Measurements from ENCODE around the gene ITPRIP. TPM values are rescaled to one million over a fixed set of nuclear protein-coding genes. Genes with fewer than 3 reads are reported as not detected.

The ITPRIP gene
- total RNA-seq, 1 donor from 2014 or later: 21.7 TPM

- intact Hi-C loops (cut with micrococcal nuclease): loop anchor here (2.0 kb wide), 3 partner anchors 19 to 207 kb away; partner anchors contain the start of gene GSTO2
Observed at GRCh38 chr10:104327745-104328645, 10.3 kb downstream of the ITPRIP start.

GRCh38 chr10:104326991-104327610 lies 11.2 kb downstream of the ITPRIP start:
- intact Hi-C loops (cut with micrococcal nuclease): no loop called here

- intact Hi-C loops (cut with micrococcal nuclease): no loop called here
Observed at GRCh38 chr10:104325436-104326435, 12.5 kb downstream of the ITPRIP start.

- intact Hi-C loops (cut with micrococcal nuclease): no loop called here
Observed at GRCh38 chr10:104324931-104325330, 13.3 kb downstream of the ITPRIP start.

GRCh38 chr10:104324221-104324686 lies 14.0 kb downstream of the ITPRIP start:
- intact Hi-C loops (cut with micrococcal nuclease): no loop called here

GRCh38 chr10:104323760-104324201 lies 14.5 kb downstream of the ITPRIP start:
- intact Hi-C loops (cut with micrococcal nuclease): loop anchor here (2.0 kb wide), 1 partner anchor 15 kb away; the partner anchor contains the start of gene ITPRIP

- intact Hi-C loops (cut with micrococcal nuclease): loop anchor here (2.0 kb wide), 1 partner anchor 16 kb away; the partner anchor contains the start of gene ITPRIP
Observed at GRCh38 chr10:104323085-104323484, 15.2 kb downstream of the ITPRIP start.

- intact Hi-C loops (cut with micrococcal nuclease): loop anchor here (2.0 kb wide), 1 partner anchor 16 kb away; the partner anchor contains the start of gene ITPRIP
Observed at GRCh38 chr10:104322416-104322782, 15.9 kb downstream of the ITPRIP start.

GRCh38 chr10:104321725-104322415 lies 16.4 kb downstream of the ITPRIP start:
- intact Hi-C loops (cut with micrococcal nuclease): loop anchor here (1.0 to 2.0 kb wide), 2 partner anchors 14 to 17 kb away; partner anchors contain the start of gene ITPRIP

GRCh38 chr10:104321226-104321625 lies 17.0 kb downstream of the ITPRIP start:
- intact Hi-C loops (cut with micrococcal nuclease): loop anchor here (1.0 kb wide), 1 partner anchor 13 kb away; no protein-coding TSS in a partner anchor

GRCh38 chr10:104318810-104319741 lies 19.2 kb downstream of the ITPRIP start:
- intact Hi-C loops (cut with micrococcal nuclease): no loop called here

GRCh38 chr10:104318326-104318725 lies 19.9 kb downstream of the ITPRIP start:
- intact Hi-C loops (cut with micrococcal nuclease): no loop called here

GRCh38 chr10:104317726-104318299 lies 20.5 kb downstream of the ITPRIP start:
- intact Hi-C loops (cut with micrococcal nuclease): no loop called here

GRCh38 chr10:104317269-104317710 lies 21.0 kb downstream of the ITPRIP start:
- intact Hi-C loops (cut with micrococcal nuclease): no loop called here

GRCh38 chr10:104316321-104317099 lies 21.8 kb downstream of the ITPRIP start:
- intact Hi-C loops (cut with micrococcal nuclease): no loop called here

- intact Hi-C loops (cut with micrococcal nuclease): no loop called here
Observed at GRCh38 chr10:104315486-104315921, 22.8 kb downstream of the ITPRIP start.

- intact Hi-C loops (cut with micrococcal nuclease): no loop called here
Observed at GRCh38 chr10:104314591-104315485, 23.4 kb downstream of the ITPRIP start.
